Suppressor macrophage treated with lipopolysaccharide for 4 hours (primary cell): ENCODE results near the gene HSD11B1.

ENCODE experiments used
- DNase-seq: peaks from one replicate; pipeline ENCODE4 v3.0.0-alpha.2; 2020

Gene HSD11B1

GRCh38 chr1:209728466-209728865, 23.8 kb downstream of the HSD11B1 start:
- DNase-seq = no peak

GRCh38 chr1:209729436-209729835, 24.8 kb downstream of the HSD11B1 start:
- peak; percentile 59 for DNase-seq

GRCh38 chr1:209732725-209733124, 28.1 kb downstream of the HSD11B1 start:
- no peak for DNase-seq

GRCh38 chr1:209733409-209734192, 29.0 kb downstream of the HSD11B1 start:
- peak; percentile 96 for DNase-seq

- peak; percentile 69 for DNase-seq
These were observed 32.0 kb downstream of the HSD11B1 start for GRCh38 chr1:209736490-209737117.

GRCh38 chr1:209737118-209737505, 32.5 kb downstream of the HSD11B1 start:
- no peak for DNase-seq

- no peak for DNase-seq
These were observed 33.6 kb downstream of the HSD11B1 start for GRCh38 chr1:209738270-209738669.

GRCh38 chr1:209741193-209741592, 36.5 kb downstream of the HSD11B1 start:
- DNase-seq = no peak

GRCh38 chr1:209741889-209742288, 37.2 kb downstream of the HSD11B1 start:
- no peak for DNase-seq

GRCh38 chr1:209742409-209743144, 37.9 kb downstream of the HSD11B1 start:
- peak; percentile 61 for DNase-seq

- DNase-seq = no peak
These were observed 38.5 kb downstream of the HSD11B1 start for GRCh38 chr1:209743145-209743482.

- peak; percentile 53 for DNase-seq
These were observed 42.0 kb downstream of the HSD11B1 start for GRCh38 chr1:209746451-209747165.

GRCh38 chr1:209747580-209748262, 43.1 kb downstream of the HSD11B1 start:
- DNase-seq = peak; percentile 89

GRCh38 chr1:209748620-209749019, 44.0 kb downstream of the HSD11B1 start:
- DNase-seq = no peak

- DNase-seq = no peak
These were observed 44.6 kb downstream of the HSD11B1 start for GRCh38 chr1:209749205-209749604.

- DNase-seq = no peak
These were observed 45.2 kb downstream of the HSD11B1 start for GRCh38 chr1:209749670-209750323.

- DNase-seq = no peak
These were observed 47.1 kb downstream of the HSD11B1 start for GRCh38 chr1:209751627-209752231.

GRCh38 chr1:209752890-209753289, 48.2 kb downstream of the HSD11B1 start:
- DNase-seq = no peak

GRCh38 chr1:209755256-209755655, 50.6 kb downstream of the HSD11B1 start:
- DNase-seq = peak; percentile 33

GRCh38 chr1:209755926-209756614, 51.4 kb downstream of the HSD11B1 start, which contains the start of gene TRAF3IP3:
Gene TRAF3IP3 (plus strand): TSS chr1:209756053. CDS start chr1:209760040, 3,987 bp downstream.
- DNase-seq = peak; percentile 77
